ENCODE measurements around the gene ABCC6. TPM values are rescaled to one million over a fixed set of nuclear protein-coding genes. Genes with fewer than 3 reads are reported as not detected.

The ABCC6 gene
- polyA plus RNA-seq, 1 experiment: 1.2 TPM

DNA sequence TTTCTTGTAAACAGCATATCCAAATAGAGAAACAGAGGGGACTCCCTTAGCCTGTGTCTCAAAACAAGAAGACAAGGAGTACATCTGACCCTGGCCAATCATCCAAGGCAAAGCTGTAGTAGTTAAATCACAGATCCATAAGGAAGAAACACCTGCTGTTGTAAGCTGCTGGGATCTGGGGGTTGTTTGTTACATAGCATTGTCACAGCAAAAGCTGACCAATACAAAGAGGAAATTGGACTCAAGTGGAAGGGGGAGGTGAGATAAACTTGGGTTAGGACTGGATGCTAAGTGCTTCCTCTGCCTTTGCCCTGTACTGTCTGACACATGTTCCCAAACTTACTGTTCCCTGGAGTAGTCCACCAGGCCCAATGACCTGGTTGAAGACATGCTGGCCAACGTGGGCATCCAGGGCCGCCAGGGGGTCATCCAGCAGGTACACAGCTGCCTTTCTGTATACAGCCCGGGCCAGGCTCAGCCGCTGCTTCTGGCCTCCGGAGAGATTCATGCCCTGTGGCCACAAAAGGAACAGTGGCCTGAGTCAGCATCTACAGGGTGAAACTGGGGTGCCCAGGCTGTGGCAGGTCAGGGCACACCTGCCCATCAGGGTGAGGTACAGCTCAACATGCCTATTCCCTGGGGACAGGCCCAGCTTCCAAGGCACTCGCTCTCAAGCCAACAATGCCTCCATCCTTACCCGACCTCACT is 44.7 kb downstream of the ABCC6 start:
- DNase-seq (ENCODE audit: low read depth): no peak
- TF ChIP-seq, protein P1, sequence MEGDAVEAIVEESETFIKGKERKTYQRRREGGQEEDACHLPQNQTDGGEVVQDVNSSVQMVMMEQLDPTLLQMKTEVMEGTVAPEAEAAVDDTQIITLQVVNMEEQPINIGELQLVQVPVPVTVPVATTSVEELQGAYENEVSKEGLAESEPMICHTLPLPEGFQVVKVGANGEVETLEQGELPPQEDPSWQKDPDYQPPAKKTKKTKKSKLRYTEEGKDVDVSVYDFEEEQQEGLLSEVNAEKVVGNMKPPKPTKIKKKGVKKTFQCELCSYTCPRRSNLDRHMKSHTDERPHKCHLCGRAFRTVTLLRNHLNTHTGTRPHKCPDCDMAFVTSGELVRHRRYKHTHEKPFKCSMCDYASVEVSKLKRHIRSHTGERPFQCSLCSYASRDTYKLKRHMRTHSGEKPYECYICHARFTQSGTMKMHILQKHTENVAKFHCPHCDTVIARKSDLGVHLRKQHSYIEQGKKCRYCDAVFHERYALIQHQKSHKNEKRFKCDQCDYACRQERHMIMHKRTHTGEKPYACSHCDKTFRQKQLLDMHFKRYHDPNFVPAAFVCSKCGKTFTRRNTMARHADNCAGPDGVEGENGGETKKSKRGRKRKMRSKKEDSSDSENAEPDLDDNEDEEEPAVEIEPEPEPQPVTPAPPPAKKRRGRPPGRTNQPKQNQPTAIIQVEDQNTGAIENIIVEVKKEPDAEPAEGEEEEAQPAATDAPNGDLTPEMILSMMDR (IDR thresholded peaks at IDR 0.05; ENCODE audit: insufficient read depth, low read depth, low read length): no peak
- no peak overlapping the region for H3K4me3 ChIP-seq (ENCODE audit: low read depth, low read length)
- no peaks in the 10 kb centered on the region for H3K27me3 ChIP-seq (ENCODE audit: control insufficient read depth, insufficient read depth, low read length)
- no peaks in the 10 kb centered on the region for H3K36me3 ChIP-seq (ENCODE audit: control insufficient read depth, insufficient read depth, low read length)
- POLR2A ChIA-PET: no interaction called here
- CTCF ChIA-PET: interaction anchor here (1.4 to 2.4 kb wide), 3 partner anchors 9 to 16 kb away, joined by 3 to 10 read pairs (median 4); no protein-coding TSS in a partner anchor

DNA sequence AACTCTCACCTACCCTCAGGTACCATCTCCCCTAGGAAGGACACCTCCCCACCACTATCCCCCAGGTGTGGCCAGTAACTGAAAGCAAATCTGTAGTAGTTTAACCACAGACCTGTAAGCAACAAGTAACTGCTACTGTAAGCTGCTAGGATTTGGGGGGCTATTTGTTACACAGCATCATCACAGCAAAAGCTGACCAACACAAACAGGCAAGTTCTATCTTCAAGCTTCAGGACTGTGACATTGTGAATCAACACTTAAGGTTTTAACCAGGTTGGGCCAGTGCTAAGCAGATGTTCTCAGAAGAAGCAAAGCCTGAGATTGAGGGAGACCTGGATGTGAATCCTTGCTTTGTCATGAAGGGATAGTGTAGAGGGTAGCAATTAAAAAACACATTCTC is 47.0 kb downstream of the ABCC6 start:
- Histone ChIP-seq H3K36me3 (ENCODE audit: control insufficient read depth, insufficient read depth, low read length) (no peaks in the 10 kb centered on the region), H3K27me3 (ENCODE audit: control insufficient read depth, insufficient read depth, low read length) (no peaks in the 10 kb centered on the region), H3K4me3 (ENCODE audit: low read depth, low read length) (no peak overlapping the region)
- POLR2A ChIA-PET: no interaction called here
- no peak for DNase-seq (ENCODE audit: low read depth)
- CTCF ChIA-PET: interaction anchor here (1.0 to 1.6 kb wide), 2 partner anchors 11 to 411 kb away, joined by 3 to 5 read pairs; no protein-coding TSS in a partner anchor
- TF ChIP-seq, protein P1 (IDR thresholded peaks at IDR 0.05; ENCODE audit: insufficient read depth, low read depth, low read length): no peak

DNA sequence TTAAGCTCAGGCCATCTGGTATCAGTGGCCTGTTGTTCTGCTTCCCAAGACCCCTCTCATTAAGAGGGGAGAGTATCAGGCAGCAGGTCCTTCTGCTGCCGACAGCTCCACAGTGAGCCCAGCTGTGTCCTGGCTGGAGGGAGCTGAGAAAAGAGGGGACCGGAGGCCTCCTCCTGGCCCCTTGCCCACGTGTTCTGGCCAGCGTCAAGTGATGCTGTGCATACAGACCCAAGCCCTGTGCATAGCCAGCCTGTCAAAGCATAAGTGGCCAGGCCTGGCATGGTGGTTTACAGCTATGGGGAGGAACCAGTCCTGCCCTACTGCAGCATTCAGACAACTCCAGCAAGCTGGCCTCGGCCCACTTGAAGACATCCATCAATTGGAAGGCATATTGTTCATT is 48.0 kb downstream of the ABCC6 start:
- CTCF ChIA-PET: interaction anchor here (1.6 kb wide), 1 partner anchor 12 kb away, joined by 5 read pairs; no protein-coding TSS in a partner anchor
- Histone ChIP-seq H3K4me3 (ENCODE audit: low read depth, low read length) (no peak overlapping the region), H3K27me3 (ENCODE audit: control insufficient read depth, insufficient read depth, low read length) (no peaks in the 10 kb centered on the region), H3K36me3 (ENCODE audit: control insufficient read depth, insufficient read depth, low read length) (no peaks in the 10 kb centered on the region)
- POLR2A ChIA-PET: no interaction called here
- DNase-seq (ENCODE audit: low read depth): no peak
- TF ChIP-seq, protein P1 (IDR thresholded peaks at IDR 0.05; ENCODE audit: insufficient read depth, low read depth, low read length): no peak

DNA sequence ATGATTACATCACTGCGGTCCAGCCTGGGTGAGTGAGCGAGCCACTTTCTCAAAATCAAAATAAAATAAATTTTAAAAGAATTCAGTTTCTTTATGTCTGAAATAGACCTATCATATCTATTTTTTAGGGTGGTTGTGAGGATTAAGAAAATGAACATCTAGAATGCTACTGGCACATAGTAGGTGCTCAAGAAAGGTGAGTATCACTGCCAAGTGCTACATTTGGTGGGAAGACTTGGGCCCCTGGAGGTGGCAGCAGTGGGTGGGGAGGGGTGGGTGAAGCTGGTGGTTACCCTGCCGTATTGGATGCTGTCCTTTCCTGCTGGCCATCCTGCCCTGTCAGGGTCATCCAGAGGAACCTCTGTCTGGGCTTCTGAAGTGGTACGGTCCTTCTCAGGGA is 50.3 kb downstream of the ABCC6 start:
- H3K27me3 ChIP-seq (ENCODE audit: control insufficient read depth, insufficient read depth, low read length): no peaks in the 10 kb centered on the region
- TF ChIP-seq, protein P1 (IDR thresholded peaks at IDR 0.05; ENCODE audit: insufficient read depth, low read depth, low read length): no peak
- ChIA-PET CTCF (interaction anchor here (0.6 to 1.8 kb wide), 4 partner anchors 13 to 45 kb away, joined by 3 to 8 read pairs (median 4); no protein-coding TSS in a partner anchor), POLR2A (no interaction called here)
- no peaks in the 10 kb centered on the region for H3K36me3 ChIP-seq (ENCODE audit: control insufficient read depth, insufficient read depth, low read length)
- no peak overlapping the region for H3K4me3 ChIP-seq (ENCODE audit: low read depth, low read length)
- no peak for DNase-seq (ENCODE audit: low read depth)

DNA sequence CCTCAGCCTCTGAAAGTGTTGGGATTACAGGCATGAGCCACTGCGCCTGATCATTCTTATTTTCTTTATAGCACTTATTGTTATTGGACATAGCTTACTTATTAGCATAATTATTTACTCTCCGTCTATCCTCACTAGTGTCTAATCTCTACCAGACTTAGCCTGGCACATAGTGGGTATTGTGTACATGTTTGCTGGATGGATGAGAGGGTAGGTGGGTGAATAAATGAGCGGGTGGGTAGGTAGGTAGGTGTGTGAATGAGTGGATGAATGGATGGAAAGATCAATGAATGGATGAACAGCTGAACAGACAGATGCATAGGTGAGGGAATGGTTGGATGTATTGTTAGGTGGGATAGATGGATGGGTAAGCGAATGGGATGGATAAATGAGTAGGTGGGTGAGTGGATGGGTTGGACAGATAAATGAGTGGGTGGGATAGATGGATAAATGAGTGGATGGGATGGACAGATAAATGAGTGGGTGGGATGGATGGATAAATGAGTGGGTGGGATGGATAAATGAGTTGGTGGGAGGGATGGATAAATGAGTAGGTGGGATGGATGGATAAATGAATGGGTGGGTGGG is 51.9 kb downstream of the ABCC6 start:
- ChIA-PET POLR2A (no interaction called here), CTCF (no interaction called here)
- TF ChIP-seq, protein P1 (IDR thresholded peaks at IDR 0.05; ENCODE audit: insufficient read depth, low read depth, low read length): no peak
- Histone ChIP-seq H3K27me3 (ENCODE audit: control insufficient read depth, insufficient read depth, low read length) (no peaks in the 10 kb centered on the region), H3K4me3 (ENCODE audit: low read depth, low read length) (no peak overlapping the region), H3K36me3 (ENCODE audit: control insufficient read depth, insufficient read depth, low read length) (no peaks in the 10 kb centered on the region)
- DNase-seq (ENCODE audit: low read depth): no peak

All from BJ (cell line).